ENCODE results near the gene AMPH. TPM values are rescaled to one million over a fixed set of nuclear protein-coding genes. Genes with fewer than 3 reads are reported as not detected.

Gene AMPH
- total RNA-seq, 1 experiment from 2014 or later: not detected

GRCh38 chr7:38461887-38462286, 169.3 kb downstream of the AMPH start:
- Histone ChIP-seq H3K9ac (ENCODE audit: low read length) (no peak overlapping the region), H3K9me2 (ENCODE audit: insufficient read depth) (no peaks in the 10 kb centered on the region), H3K4me3 (replicated peaks in 1 of 2; ENCODE audit: low read depth in 1 of 2, low read length in 2 of 2) (no peak overlapping the region), H3K27me3 (ENCODE audit: insufficient read depth, low read length) (peaks cover 24% of the 10 kb centered on the region), H3K79me2 (ENCODE audit: insufficient read depth, low read length) (no peaks in the 10 kb centered on the region), H2AFZ (ENCODE audit: low read depth, low read length, poor library complexity, severe bottlenecking) (no peak overlapping the region), H3K4me1 (ENCODE audit: control insufficient read depth in 1 of 2, insufficient read depth in 2 of 2, low read length in 2 of 2) (no peaks in the 10 kb centered on the region), H3K9me3 (ENCODE audit: control insufficient read depth in 1 of 2, insufficient read depth in 1 of 2, low read depth in 1 of 2, low read length in 2 of 2) (no peaks in the 10 kb centered on the region), H3K27ac (ENCODE audit: low read depth, low read length) (no peak overlapping the region), H3K36me3 (ENCODE audit: control insufficient read depth in 1 of 2, insufficient read depth in 2 of 2, low read length in 2 of 2) (no peaks in the 10 kb centered on the region), H3K4me2 (ENCODE audit: low read length) (no peak overlapping the region), H4K20me1 (ENCODE audit: insufficient read depth) (no peaks in the 10 kb centered on the region)
- ChIA-PET CTCF (no interaction called here), RAD21 (ENCODE audit: low non-redundant PET in 1 of 2, low total read pairs in 2 of 2, uncharacterized antibody in 2 of 2, unreplicated experiment in 2 of 2) (no interaction called here), POLR2A (no interaction called here)
- ATAC-seq (no peak), DNase-seq (ENCODE audit: low read depth, low spot score) (no peak)
- TF ChIP-seq, protein P1, sequence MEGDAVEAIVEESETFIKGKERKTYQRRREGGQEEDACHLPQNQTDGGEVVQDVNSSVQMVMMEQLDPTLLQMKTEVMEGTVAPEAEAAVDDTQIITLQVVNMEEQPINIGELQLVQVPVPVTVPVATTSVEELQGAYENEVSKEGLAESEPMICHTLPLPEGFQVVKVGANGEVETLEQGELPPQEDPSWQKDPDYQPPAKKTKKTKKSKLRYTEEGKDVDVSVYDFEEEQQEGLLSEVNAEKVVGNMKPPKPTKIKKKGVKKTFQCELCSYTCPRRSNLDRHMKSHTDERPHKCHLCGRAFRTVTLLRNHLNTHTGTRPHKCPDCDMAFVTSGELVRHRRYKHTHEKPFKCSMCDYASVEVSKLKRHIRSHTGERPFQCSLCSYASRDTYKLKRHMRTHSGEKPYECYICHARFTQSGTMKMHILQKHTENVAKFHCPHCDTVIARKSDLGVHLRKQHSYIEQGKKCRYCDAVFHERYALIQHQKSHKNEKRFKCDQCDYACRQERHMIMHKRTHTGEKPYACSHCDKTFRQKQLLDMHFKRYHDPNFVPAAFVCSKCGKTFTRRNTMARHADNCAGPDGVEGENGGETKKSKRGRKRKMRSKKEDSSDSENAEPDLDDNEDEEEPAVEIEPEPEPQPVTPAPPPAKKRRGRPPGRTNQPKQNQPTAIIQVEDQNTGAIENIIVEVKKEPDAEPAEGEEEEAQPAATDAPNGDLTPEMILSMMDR (IDR thresholded peaks at IDR 0.05 in 2 of 3, conservative IDR thresholded peaks at IDR 0.05 in 1 of 3; ENCODE audit: borderline replicate concordance in 1 of 3, insufficient read depth in 1 of 3, low read depth in 2 of 3, low read length in 2 of 3): no peak
- no peak for TF ChIP-seq SP1 (IDR thresholded peaks at IDR 0.05; ENCODE audit: low read depth)
- TF ChIP-seq RAD21 (IDR thresholded peaks at IDR 0.05; ENCODE audit: low read depth): no peak
- BruUV-seq (replicated peaks): no TSS peak
- intact Hi-C loops (cut with micrococcal nuclease): no loop called here

- BruUV-seq (replicated peaks): no TSS peak
- TF ChIP-seq ELF1 (IDR thresholded peaks at IDR 0.05; ENCODE audit: borderline replicate concordance, low read depth) (no peak), EGR1 (IDR thresholded peaks at IDR 0.05; ENCODE audit: low read depth) (no peak), EZH2 (IDR thresholded peaks at IDR 0.05) (no peak), SP1 (IDR thresholded peaks at IDR 0.05; ENCODE audit: low read depth) (no peak), JUND (IDR thresholded peaks at IDR 0.05) (no peak), YY1 (IDR thresholded peaks at IDR 0.05; ENCODE audit: extremely low read depth, insufficient replicate concordance, low read depth, low read length) (no peak), ZBTB33 (IDR thresholded peaks at IDR 0.05; ENCODE audit: extremely low read depth, insufficient replicate concordance, low read length) (no peak), SIN3A (IDR thresholded peaks at IDR 0.05; ENCODE audit: low read depth) (no peak), CEBPB (IDR thresholded peaks at IDR 0.05; ENCODE audit: low read depth) (no peak), POLR2A (IDR thresholded peaks at IDR 0.05; ENCODE audit: borderline replicate concordance, extremely low read depth, insufficient read depth, insufficient read length) (no peak), FOSL1 (IDR thresholded peaks at IDR 0.05; ENCODE audit: low read depth) (no peak), RAD21 (IDR thresholded peaks at IDR 0.05; ENCODE audit: low read depth) (no peak), CBX3 (IDR thresholded peaks at IDR 0.05; ENCODE audit: low read depth) (no peak), ZNF274 (IDR thresholded peaks at IDR 0.05; ENCODE audit: low read depth, low read length) (no peak), SRF (IDR thresholded peaks at IDR 0.05; ENCODE audit: low read depth) (no peak), EZH2phosphoT487 (IDR thresholded peaks at IDR 0.05; ENCODE audit: borderline replicate concordance) (no peak), ATF3 (IDR thresholded peaks at IDR 0.05) (no peak)
- TF ChIP-seq, protein P2, sequence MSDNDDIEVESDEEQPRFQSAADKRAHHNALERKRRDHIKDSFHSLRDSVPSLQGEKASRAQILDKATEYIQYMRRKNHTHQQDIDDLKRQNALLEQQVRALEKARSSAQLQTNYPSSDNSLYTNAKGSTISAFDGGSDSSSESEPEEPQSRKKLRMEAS (IDR thresholded peaks at IDR 0.05): no peak
- Histone ChIP-seq H3K4me1 (ENCODE audit: control insufficient read depth in 1 of 2, insufficient read depth in 2 of 2, low read length in 2 of 2) (no peaks in the 10 kb centered on the region), H3K4me3 (replicated peaks in 1 of 2; ENCODE audit: low read depth in 1 of 2, low read length in 2 of 2) (no peak overlapping the region), H3K9me3 (ENCODE audit: control insufficient read depth in 1 of 2, insufficient read depth in 1 of 2, low read depth in 1 of 2, low read length in 2 of 2) (no peaks in the 10 kb centered on the region), H4K20me1 (ENCODE audit: insufficient read depth) (no peaks in the 10 kb centered on the region), H2AFZ (ENCODE audit: low read depth, low read length, poor library complexity, severe bottlenecking) (no peak overlapping the region), H3K4me2 (ENCODE audit: low read length) (no peak overlapping the region), H3K9me2 (ENCODE audit: insufficient read depth) (no peaks in the 10 kb centered on the region), H3K27me3 (ENCODE audit: insufficient read depth, low read length) (peaks cover 40% of the 10 kb centered on the region; the same call in 1 of the 2 replicates), H3K27ac (ENCODE audit: low read depth, low read length) (no peak overlapping the region), H3K36me3 (ENCODE audit: control insufficient read depth in 1 of 2, insufficient read depth in 2 of 2, low read length in 2 of 2) (no peaks in the 10 kb centered on the region), H3K9ac (ENCODE audit: low read length) (no peak overlapping the region), H3K79me2 (ENCODE audit: insufficient read depth, low read length) (no peaks in the 10 kb centered on the region)
- ATAC-seq (no peak), DNase-seq (ENCODE audit: low read depth, low spot score) (no peak)
- ChIA-PET RAD21 (ENCODE audit: low non-redundant PET in 1 of 2, low total read pairs in 2 of 2, uncharacterized antibody in 2 of 2, unreplicated experiment in 2 of 2) (no interaction called here), POLR2A (no interaction called here), CTCF (no interaction called here)
- intact Hi-C loops (cut with micrococcal nuclease): loop anchor here (5.0 kb wide), 1 partner anchor 208 kb away; no protein-coding TSS in a partner anchor
Observed at GRCh38 chr7:38453826-38454225, 177.3 kb downstream of the AMPH start.

All from HCT116 (cell line).